Activated CD8-positive, alpha-beta memory T cell treated with anti-CD3 and anti-CD28 coated beads, Interleukin-2, amount 50 U/mL, for 4 hours (primary cell): ENCODE data around the gene CPLANE1.
"Not testable (repeated sequence)": the region's sequence is repeated elsewhere in the genome, so short reads cannot be mapped to it uniquely, and the experiment has no call there.

Experiments used
- DNase-seq: peaks from one replicate; pipeline ENCODE4 v3.0.0-alpha.2; 2020

The CPLANE1 gene

DNA sequence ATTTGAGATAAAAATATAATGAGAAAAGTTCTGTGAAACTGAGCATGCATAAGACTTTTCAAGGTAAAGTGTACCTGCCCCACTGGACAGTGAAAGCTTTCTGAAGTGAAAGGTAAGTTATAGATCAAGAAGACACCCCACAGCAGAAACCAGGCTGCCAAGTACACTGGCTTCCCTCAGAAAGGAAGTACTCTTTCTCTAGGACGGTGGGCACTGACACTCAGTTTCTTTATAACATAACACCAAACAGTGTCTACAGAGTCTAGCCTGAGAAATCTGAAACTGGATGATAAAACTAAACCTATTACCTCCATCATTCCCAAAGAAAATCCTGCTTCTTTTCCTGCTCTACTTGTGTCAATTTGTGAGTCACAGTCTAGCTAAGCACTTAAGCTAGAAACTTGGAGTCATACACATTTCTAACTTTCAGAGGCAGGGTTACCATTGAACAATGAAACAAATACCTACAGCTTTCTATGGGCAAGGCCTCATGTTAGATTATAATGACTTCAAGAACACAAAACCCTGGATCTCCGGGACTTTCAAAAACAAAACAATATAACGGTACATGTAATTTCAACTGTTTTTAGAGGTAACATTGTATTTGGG, 136.7 kb downstream of the CPLANE1 start:
- no peak for DNase-seq

DNA sequence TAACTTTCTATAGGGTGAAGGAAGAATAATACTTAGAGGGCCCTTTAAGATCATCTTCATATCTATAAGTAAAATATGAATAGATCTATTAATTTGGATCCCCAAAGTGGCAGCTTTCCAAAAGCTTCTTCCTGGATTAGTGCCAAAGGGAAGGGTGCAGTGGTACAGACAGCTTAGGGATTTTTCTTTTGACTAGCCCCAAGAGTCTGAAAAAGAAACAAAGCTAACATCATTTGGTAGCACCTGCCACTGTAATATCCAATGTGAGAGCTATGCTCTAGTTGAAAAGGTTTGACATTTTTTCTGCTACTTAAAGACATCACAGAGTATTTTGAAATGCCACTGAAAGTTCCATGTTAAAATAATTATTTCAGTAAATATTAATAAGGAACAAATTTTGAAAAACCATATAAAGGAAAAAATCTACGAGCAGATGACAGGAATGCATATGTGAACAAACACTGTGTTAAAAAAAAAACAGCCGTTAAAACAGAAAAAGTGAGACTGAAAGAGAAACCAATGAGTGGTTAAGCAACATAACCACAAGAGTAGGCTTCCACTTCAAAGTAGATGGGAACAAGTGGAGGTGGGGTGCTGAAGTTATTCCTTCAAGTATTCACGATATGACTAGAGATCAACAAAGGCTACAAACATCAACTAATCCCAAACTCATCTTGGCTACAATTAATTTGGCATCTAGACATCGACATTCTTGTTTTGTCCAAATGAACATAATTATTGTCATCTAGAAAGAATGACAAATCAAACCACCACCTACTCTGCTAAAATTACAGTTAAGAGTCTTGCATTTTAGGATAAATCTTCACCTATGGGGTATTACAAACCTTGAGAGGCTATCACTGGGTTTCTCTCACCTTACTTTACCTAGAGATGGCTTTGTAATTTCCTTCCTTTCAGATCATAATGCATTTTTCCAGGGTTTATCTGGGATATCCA, 137.5 kb downstream of the CPLANE1 start:
- DNase-seq: no peak

DNA sequence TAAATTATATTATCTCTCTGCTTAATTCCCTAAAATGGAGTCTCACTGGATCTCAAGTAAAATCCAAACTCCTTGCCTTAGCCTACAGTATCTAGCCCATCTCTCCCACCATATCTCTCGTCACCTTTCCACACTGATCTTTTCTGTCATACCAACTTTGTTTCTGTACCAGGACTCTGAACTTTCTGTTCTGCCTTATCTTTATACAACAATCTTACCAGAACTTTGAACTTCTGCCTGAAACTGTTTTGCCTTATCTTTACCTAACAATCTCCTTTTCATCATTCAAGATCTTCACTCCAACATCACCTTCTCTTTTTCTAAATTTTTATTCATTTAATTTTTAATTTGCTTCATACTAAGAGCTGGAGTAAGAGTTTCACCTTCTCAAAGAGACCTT, 139.0 kb downstream of the CPLANE1 start:
- DNase-seq: no peak

- no peak for DNase-seq
Measured at GRCh38 chr5:37109338-37109737, 139.8 kb downstream of the CPLANE1 start.

GRCh38 chr5:37103302-37103701, 145.9 kb downstream of the CPLANE1 start:
- no peak for DNase-seq

DNA sequence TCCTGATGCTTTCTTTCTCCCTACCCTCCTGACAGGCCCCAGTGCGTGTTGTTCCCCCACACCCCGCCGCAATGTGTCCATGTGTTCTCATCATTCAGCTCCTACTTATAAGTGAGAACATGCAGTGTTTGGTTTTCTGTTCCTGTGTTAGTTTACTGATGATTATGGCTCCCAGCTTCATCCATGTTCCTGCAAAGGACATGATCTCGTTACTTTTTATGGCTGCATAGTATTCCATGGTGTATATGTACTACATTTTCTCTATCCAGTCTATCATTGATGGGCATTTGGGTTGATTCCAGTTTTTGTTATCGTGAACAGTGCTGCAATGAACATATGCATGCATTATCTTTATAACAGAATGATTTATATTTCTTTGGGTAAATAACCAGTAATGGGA, 149.9 kb downstream of the CPLANE1 start:
- DNase-seq: not testable (repeated sequence)

DNA sequence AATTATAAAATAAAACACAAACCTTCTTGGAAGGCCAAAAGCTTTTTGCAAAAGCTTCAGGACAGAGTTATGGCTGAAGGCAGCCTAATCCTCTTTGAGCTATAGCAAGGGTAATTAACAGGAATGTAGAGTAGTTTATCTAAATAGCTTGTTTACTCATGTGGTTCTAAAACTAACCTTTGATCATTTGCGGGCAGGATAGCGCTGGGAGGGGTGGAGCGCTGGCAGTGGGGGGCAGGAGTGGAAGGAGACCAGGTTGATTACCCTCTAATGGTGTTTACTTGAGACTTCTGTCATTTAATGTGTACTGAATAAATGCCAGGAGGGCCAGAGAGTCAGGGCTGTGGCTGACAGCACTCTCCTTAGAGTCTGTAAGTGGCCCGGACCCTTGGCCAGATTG, 155.4 kb downstream of the CPLANE1 start:
- DNase-seq: not testable (repeated sequence)

GRCh38 chr5:37090781-37091180, 158.4 kb downstream of the CPLANE1 start:
- DNase-seq: no peak

DNA sequence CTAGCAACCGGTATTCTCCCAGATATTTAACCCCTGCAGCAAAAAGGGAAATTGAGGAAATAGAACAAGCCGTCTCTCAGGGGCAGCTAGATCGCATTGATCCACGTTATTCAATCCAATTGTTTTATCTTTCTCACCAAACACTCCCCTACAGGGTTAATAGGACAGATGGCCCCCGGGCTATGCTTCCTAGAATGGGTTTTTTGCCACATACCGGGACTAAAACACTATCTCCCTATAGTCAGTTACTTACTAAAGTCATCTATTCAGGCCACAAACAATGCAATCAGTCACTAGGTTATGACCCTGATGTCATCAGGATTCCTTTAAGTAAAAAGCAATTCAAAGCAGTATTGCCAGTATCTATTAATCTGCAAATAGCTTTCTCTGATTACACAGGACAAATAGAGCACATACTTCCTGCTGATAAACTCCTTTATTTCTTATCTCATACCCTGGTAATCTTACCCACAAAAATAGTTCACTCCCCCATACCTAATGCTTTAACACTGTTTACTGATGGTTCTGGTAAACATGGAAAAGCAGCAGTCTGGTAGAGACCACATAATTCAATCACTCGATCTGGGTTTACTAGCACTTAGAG, 159.0 kb downstream of the CPLANE1 start:
- no peak for DNase-seq

GRCh38 chr5:37088009-37088408, 161.2 kb downstream of the CPLANE1 start:
- DNase-seq: no peak

- no peak for DNase-seq
Measured at GRCh38 chr5:37086466-37087173, 162.6 kb downstream of the CPLANE1 start.

DNA sequence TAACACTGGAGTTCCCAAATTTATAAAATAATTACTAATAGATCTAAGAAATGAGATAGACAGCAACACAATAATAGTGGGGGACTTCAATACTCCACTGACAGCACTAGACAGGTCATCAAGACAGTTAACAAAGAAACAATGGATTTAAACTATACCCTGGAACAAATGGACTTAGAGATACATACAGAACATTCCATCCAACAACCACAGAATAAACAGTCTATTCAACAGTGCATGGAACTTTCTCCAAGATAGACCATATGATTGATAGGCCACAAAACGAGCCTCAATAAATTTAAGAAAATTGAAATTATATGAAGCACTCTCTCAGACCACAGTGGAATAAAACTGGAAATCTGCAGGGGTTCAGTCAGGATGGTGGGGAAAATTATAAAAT, 163.2 kb downstream of the CPLANE1 start:
- not testable (repeated sequence) for DNase-seq

DNA sequence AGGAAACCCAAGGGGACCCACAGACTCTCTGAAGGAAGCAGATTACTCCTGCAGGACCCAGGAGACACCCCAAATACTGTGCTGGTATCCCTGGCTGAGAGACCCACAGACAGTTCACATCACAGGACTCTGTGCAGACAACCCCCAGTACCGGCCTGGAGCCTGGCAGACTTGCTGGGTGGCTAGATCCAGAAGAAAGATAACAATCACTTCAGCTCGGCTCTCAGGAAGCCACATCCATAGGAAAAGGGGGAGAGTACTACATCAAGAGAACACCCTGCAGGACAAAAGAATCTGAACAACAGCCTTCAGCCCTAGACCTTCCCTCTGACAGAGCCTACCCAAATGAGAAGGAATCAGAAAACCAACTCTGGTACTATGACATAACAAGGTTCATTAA, 166.2 kb downstream of the CPLANE1 start:
- DNase-seq: not testable (repeated sequence)

DNA sequence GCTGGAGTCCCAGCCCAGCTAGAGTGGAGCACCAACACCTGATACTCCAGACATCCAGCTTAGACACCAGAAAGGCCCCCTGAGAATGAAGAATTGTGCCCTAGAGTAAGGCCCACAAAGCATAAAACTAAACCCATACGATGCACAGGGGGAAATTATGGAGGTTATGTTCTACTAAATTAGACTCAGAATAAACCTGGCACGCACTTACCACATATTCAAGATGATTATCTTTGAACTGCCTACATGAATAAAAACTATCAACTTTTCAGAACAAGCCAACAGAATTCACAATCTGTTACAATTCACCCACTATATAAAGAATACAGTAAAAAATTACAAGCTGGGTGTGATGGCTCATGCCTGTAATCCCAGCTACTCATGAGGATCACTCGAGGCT, 168.5 kb downstream of the CPLANE1 start:
- DNase-seq: no peak

DNA sequence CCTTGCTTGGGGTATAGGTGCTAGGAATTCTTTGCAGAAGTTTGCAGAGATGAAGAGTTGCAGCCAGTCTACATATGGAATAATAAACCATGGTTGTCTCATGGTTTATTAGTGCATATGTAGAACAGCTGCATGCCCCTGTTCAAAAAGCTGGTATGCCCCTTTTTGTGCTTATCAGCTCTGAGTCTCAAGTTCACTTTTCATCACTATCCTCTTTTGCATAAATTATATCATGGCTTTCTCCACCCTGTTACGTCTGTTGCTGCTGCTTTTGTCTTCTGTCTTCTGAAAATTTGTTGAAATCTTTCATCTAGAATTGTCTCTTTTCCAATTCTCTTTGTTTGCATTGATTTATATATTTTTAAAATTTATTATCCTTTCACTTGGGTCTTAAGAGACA, 172.0 kb downstream of the CPLANE1 start:
- no peak for DNase-seq

DNA sequence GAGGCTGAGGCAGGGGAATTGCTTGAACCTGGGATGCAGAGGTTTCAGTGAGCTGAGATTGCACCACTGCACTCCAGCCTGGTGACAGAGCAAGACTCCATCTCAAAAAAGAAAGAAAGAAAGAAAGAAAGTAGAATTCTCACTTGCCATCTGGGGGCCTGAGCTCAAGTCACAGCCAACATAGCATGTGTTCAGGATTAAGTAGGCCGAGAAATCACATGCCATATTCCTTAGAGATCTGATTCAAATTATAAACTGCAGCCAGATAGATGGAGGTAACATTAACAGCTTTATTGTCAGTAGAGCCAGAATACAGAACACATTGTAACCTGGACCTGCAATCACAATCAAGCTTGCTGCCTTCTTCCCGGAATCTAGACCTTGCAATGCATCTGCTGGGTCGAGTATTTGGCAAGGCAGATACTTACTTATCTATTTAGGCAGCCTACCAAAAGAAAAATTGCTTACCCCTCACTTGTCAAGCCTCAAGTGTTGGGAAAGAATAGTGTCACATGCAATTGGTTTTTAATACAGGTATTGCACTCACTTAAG, 173.7 kb downstream of the CPLANE1 start:
- no peak for DNase-seq

GRCh38 chr5:37071901-37072581, 177.1 kb downstream of the CPLANE1 start:
- DNase-seq: no peak

DNA sequence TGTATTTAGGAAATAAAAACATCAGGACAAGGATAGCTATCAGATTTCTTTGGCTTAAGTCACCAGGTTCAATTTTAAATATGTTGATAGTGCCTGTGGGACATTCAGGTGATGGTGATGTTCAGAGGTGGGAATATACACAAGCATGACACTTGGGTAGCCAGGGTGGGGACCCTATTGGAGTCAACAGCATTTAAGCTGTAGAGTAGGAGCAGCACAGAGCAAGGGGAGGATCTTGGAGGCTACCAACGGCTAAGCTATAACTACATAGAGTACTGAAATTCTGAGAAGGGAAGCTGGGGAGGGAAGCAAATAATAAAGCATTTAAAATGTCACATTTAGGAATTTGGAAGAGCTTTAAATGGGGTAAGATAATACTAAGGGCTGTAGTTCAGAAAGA, 177.7 kb downstream of the CPLANE1 start:
- no peak for DNase-seq

DNA sequence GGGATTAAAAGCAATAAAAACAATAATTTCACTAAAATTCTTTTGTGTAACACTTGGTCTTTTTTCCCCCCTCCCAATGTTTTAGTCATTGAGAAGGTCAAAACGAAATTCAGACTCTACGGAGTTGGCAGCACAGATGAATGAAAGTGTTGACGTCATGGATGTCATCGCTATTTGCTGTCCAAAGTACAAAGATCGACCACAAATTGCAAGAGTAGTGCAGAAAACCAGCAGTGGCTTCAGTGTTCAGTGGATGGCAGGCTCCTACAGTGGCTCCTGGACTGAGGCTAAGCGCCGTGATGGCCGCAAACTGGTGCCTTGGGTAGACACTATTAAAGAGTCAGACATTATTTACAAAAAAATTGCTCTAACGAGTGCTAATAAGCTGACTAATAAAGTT, 184.7 kb downstream of the CPLANE1 start:
- no peak for DNase-seq

GRCh38 chr5:37063739-37064138, 185.4 kb downstream of the CPLANE1 start:
- no peak for DNase-seq

DNA sequence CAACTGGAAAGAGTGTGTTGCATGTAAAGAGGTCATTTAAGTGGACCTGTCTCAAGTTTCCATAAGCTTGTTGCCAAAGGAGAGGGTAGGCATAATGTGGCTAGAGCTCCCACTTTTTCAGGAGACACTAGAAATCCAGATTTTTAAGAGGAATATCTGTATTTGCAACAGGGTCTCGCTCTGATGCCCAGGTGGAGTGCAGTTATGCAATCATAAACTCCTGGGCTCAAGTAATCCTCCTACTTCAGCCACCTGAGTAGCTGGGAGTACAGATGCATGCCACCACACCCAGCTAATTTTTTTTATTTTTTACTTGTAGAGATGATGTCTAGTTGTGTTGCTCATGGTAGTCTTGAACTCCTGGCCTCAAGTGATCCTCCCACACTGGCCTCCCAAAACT, 189.1 kb downstream of the CPLANE1 start:
- no peak for DNase-seq

DNA sequence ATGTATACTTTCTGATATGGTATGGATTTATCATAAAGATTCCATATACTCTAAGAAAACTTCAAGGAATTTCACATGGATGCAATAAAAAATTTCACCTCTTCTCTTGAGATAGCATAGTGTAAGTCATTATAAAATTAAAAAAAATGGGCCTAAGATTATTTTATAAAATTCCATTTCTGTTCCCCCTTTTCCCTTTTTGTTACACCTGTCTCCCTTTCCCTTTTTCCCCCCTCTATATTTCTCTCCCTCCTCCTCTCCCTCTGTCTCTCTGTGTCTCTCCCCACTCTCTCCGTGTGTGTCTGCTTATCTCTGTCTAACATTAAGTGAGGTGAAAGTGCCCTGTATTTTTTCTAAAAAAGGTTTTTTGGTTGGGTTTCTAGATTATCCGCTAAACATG, 192.4 kb downstream of the CPLANE1 start:
- no peak for DNase-seq
